Coronary artery (tissue), 2 donors: ENCODE data around the gene ZNF439.
A peak's percentile ranks its signal among the peaks of the same experiment; 100 is the strongest.
"Not testable (repeated sequence)": the region's sequence is repeated elsewhere in the genome, so short reads cannot be mapped to it uniquely, and the experiment has no call there.

ENCODE experiments used
- DNase-seq: peaks from one replicate; pipeline ENCODE4 v3.0.0-alpha.2; 2017; ENCODE audit warnings: low spot score
- H3K27ac ChIP-seq, 2 donors: fragments of 200-600 bp; sonication (generic); one replicate each; pipeline ENCODE4 v1.5.1; 2016 to 2019
- H3K4me3 ChIP-seq: fragments of 200-600 bp; sonication (generic); 2 replicates; pipeline ENCODE4 v1.5.1; 2016; ENCODE audit warnings: mild to moderate bottlenecking, moderate library complexity
- CTCF ChIP-seq: fragments of 200-600 bp; sonication (generic); IDR thresholded peaks from one replicate; pipeline ENCODE4 v1.5.1; 2019; ENCODE audit warnings: antibody characterized with exemption

Gene ZNF439

DNA sequence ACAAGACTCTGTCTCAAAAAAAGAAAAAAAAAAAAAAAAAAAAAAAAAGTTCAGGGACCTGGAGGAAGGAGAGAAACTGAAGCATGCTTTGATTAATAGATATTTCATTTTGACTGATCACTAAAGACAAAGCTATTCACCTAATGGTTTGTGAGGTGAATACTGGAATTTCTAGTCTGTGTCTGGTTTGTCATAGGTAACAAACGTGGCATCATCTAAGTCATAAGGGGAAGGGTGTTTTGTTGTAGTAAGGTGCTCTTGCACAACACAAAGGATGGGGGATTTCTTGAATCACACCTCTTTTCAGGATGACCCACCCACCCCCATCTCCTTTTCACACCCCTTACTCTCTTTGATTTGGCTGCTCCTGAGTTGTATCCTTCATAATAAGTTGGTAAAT is 25.2 kb downstream of the ZNF439 start:
- TF ChIP-seq CTCF, result no peak
- Histone ChIP-seq H3K27ac (no peak overlapping the region), H3K4me3 (no peak overlapping the region)
- no peak for DNase-seq

- not testable (repeated sequence) for H3K27ac ChIP-seq, H3K4me3 ChIP-seq, DNase-seq
Observed at GRCh38 chr19:11879687-11880266, 31.3 kb downstream of the ZNF439 start.

GRCh38 chr19:11880598-11880997 is 32.1 kb downstream of the ZNF439 start:
- DNase-seq, result no peak
- Histone ChIP-seq H3K4me3 (no peak overlapping the region), H3K27ac (no peak overlapping the region)
- TF ChIP-seq CTCF, result no peak

DNA sequence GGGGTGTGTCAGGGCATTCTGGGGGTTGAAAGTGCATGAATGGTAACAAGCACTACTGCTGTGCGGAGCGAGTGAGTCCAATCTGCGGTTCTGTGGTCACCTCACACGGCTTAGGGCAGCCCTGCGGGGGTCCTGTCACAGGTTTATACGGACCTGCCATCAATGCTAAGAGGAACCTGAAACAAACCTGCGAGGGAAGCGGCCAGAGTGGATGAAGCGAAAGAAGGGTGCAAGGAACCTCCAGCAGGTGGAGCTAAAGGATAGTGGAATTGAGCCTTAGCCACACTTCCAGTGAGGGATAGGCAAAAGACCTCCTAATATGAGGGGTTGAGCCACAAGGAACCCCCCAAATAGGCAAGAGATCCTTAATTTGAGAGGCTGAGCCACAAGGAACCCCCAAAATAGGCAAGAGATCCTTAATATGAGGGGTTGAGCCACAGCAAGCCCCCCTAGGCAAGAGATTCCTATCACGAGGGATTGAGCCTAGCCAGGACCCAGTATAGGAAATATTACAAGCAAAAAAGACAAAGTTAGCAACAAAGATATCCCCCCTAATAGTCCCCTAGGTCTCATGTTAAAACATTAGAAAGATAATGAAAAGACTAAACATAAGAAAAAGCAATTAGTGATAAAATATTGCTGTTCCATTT is 32.8 kb downstream of the ZNF439 start:
- H3K4me3 ChIP-seq, result no peak overlapping the region
- peak; percentile 46 for TF ChIP-seq CTCF
- H3K27ac ChIP-seq, result no peak overlapping the region
- DNase-seq, result no peak

- TF ChIP-seq CTCF, result no peak
- DNase-seq, result no peak
- no peak overlapping the region for H3K27ac ChIP-seq
- no peak overlapping the region for H3K4me3 ChIP-seq
Observed at GRCh38 chr19:11882606-11883005, 34.1 kb downstream of the ZNF439 start.

- peak overlapping the region in 1 of 2 donors; percentile 88 for H3K27ac ChIP-seq
- TF ChIP-seq CTCF, result no peak
- DNase-seq, result no peak
- peak overlapping the region; percentile 73 for H3K4me3 ChIP-seq
Observed at GRCh38 chr19:11887234-11887610, 38.7 kb downstream of the ZNF439 start.

GRCh38 chr19:11887611-11888531 is 39.3 kb downstream of the ZNF439 start, which contains the start of gene ZNF69:
Gene ZNF69, plus strand, starts transcription at chr19:11887782. Its CDS starts 142 bp downstream, at chr19:11887924.
- peak; percentile 90 for DNase-seq
- TF ChIP-seq CTCF, result peak; percentile 30
- peak within 1 kb of the TSS; percentile 73 to 88 for H3K27ac ChIP-seq
- peak within 1 kb of the TSS; percentile 73 for H3K4me3 ChIP-seq

DNA sequence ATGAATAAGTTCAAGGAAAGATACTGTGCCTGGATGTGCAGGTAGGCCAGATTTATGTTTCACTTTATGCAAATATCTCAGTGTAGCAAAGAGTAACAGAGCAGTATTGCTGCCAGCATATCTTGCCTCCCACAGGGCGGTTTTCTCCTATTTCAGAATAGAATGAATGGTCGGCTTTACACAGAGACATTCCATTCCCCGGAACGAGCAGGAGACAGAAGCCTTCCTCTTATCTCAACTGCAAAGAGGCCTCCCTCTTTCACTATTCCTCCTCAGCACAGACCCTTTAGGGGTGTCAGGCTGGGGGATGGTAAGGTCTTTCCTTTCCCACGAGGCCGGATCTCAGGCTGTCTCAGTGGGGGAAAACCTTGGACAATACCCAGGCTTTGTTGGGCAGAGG is 41.4 kb downstream of the ZNF439 start:
- not testable (repeated sequence) for DNase-seq, H3K27ac ChIP-seq, H3K4me3 ChIP-seq
